Keratinocyte (primary cell): ENCODE results near the gene BAG1. TPM values are rescaled to one million over a fixed set of nuclear protein-coding genes. Genes with fewer than 3 reads are reported as not detected.

ENCODE experiments used
- DNase-seq: peaks from one replicate; pipeline ENCODE4 v3.0.0-alpha.2; 2011; ENCODE audit warnings: low read depth, missing footprints, low spot score
- FAIRE-seq: peaks from 2 replicates; lab custom pipeline; 2011; peaks lifted over from hg19 to GRCh38; lab: Jason Lieb, UNC
- H2AFZ ChIP-seq: 2 replicates; pipeline ENCODE4 v1.6.0; 2012; ENCODE audit warnings: low read length, control low read depth, inconsistent platforms; ENCODE audit not compliant: control insufficient read depth
- H3K27ac ChIP-seq: 2 replicates; pipeline ENCODE4 v1.5.1; 2011; ENCODE audit warnings: low read length; ENCODE audit not compliant: control insufficient read depth, insufficient read depth
- H3K27me3 ChIP-seq: 3 replicates; pipeline ENCODE4 v1.6.0; 2011; ENCODE audit warnings: low read length; ENCODE audit not compliant: control insufficient read depth, insufficient read depth; ENCODE audit errors: extremely low read depth
- H3K36me3 ChIP-seq, 2 experiments: 2 replicates in 1 of 2; 3 replicates in 1 of 2; pipeline ENCODE4 v1.5.1; 2011; ENCODE audit warnings: low read length in 2 of 2, mild to moderate bottlenecking in 1 of 2; ENCODE audit not compliant: control insufficient read depth in 2 of 2, insufficient read depth in 2 of 2; ENCODE audit errors: extremely low read depth in 1 of 2
- H3K4me1 ChIP-seq: 3 replicates; pipeline ENCODE4 v1.5.1; 2011; ENCODE audit warnings: low read length; ENCODE audit not compliant: control insufficient read depth, insufficient read depth; ENCODE audit errors: extremely low read depth
- H3K4me2 ChIP-seq: 3 replicates; pipeline ENCODE4 v1.6.0; 2011; ENCODE audit warnings: low read depth, low read length; ENCODE audit not compliant: control insufficient read depth, insufficient read depth; ENCODE audit errors: extremely low read depth
- H3K4me3 ChIP-seq, 3 experiments: fragments of 200-600 bp in 1 of 3; sonication (generic) in 1 of 3; 2 replicates in 2 of 3; 3 replicates in 1 of 3; pipeline ENCODE4 v1.5.1; 2011 to 2016; ENCODE audit warnings: low read length in 3 of 3, mild to moderate bottlenecking in 3 of 3, control low read depth in 2 of 3, inconsistent platforms in 1 of 3, low read depth in 1 of 3, mixed read lengths in 1 of 3, mixed run types in 1 of 3, moderate library complexity in 1 of 3; ENCODE audit not compliant: control insufficient read depth in 2 of 3, insufficient read depth in 2 of 3; ENCODE audit errors: extremely low read depth in 1 of 3
- H3K79me2 ChIP-seq: 2 replicates; pipeline ENCODE4 v1.6.0; 2012; ENCODE audit warnings: low read length; ENCODE audit not compliant: control insufficient read depth, insufficient read depth
- H3K9ac ChIP-seq: 3 replicates; pipeline ENCODE4 v1.6.0; 2011; ENCODE audit warnings: low read length; ENCODE audit not compliant: control insufficient read depth, insufficient read depth; ENCODE audit errors: extremely low read depth
- H3K9me1 ChIP-seq: 3 replicates; pipeline ENCODE4 v1.6.0; 2011; ENCODE audit warnings: low read length; ENCODE audit not compliant: control insufficient read depth, insufficient read depth; ENCODE audit errors: extremely low read depth
- H3K9me3 ChIP-seq: 2 replicates; pipeline ENCODE4 v1.5.1; 2012; ENCODE audit warnings: low read depth, low read length; ENCODE audit not compliant: control insufficient read depth
- H4K20me1 ChIP-seq: 3 replicates; pipeline ENCODE4 v1.6.0; 2011; ENCODE audit warnings: low read length; ENCODE audit not compliant: control insufficient read depth, insufficient read depth; ENCODE audit errors: extremely low read depth
- CTCF ChIP-seq, 3 experiments: IDR thresholded peaks in 1 of 3; conservative IDR thresholded peaks in 1 of 3; optimal IDR thresholded peaks in 1 of 3; 2 replicates in 2 of 3; 3 replicates in 1 of 3; pipeline versions ENCODE3 to v1.5.1; 2011; ENCODE audit warnings: low read length in 3 of 3, mild to moderate bottlenecking in 3 of 3, moderate library complexity in 2 of 3, control low read depth in 1 of 3, inconsistent platforms in 1 of 3; ENCODE audit not compliant: insufficient read depth in 2 of 3; ENCODE audit errors: extremely low read depth in 1 of 3
- EZH2 ChIP-seq: IDR thresholded peaks from one replicate; pipeline ENCODE4 v1.6.1; 2012; ENCODE audit warnings: inconsistent platforms, mild to moderate bottlenecking, low read length, moderate library complexity
- dilution Hi-C: fragments of 300-500 bp; cut with MboI; formaldehyde crosslinking; loops from one replicate; pipeline ENCODE4 v1.7.0; 2020; ENCODE audit warnings: low sequenced_read_pairs; ENCODE audit not compliant: extremely low pct_ligation_motif_present
- polyA plus RNA-seq, 5 experiments: library from polyadenylated mRNA; depleted of rRNA in 3 of 5; stranded (reverse) in 3 of 5; stranded (forward) in 1 of 5; unstranded in 1 of 5; fragments of >200 nt; gene quantifications; 1 replicate in 1 of 5; 2 replicates in 3 of 5; 3 replicates in 1 of 5; pipeline versions ENCODE4 v1.2.1 to v1.2.3, GENCODE V29; 2011 to 2012; ENCODE audit warnings: missing spikeins in 2 of 5, low read depth in 1 of 5, low replicate concordance in 1 of 5

BAG1 gene
- polyA plus RNA-seq, 1 donor (not counting 4 experiments of a cell fraction or from before 2014, with no cell fraction given) = 30.1 TPM

- Histone ChIP-seq H3K4me3 (no peak overlapping the region), H3K79me2 (no peaks in the 10 kb centered on the region), H2AFZ (no peak overlapping the region), H4K20me1 (no peaks in the 10 kb centered on the region), H3K27me3 (no peaks in the 10 kb centered on the region), H3K4me1 (peaks cover 52% of the 10 kb centered on the region), H3K4me2 (peak overlapping the region; percentile 4), H3K9me3 (no peaks in the 10 kb centered on the region), H3K36me3 (no peaks in the 10 kb centered on the region), H3K9me1 (no peaks in the 10 kb centered on the region), H3K9ac (no peak overlapping the region), H3K27ac (peak overlapping the region; percentile 48)
- dilution Hi-C loops = no loop called here
- TF ChIP-seq CTCF (optimal IDR thresholded peaks at IDR 0.05 in 1 of 3, IDR thresholded peaks at IDR 0.05 in 1 of 3, conservative IDR thresholded peaks at IDR 0.05 in 1 of 3; ENCODE audit: extremely low read depth in 1 of 3, insufficient read depth in 2 of 3, low read length in 3 of 3) = peak in 2 of 3 experiments; percentile 37 to 54
- TF ChIP-seq EZH2 = no peak
- DNase-seq (no peak), FAIRE-seq (peak; percentile 46)
Measured at GRCh38 chr9:33225319-33226147, 39.0 kb downstream of the BAG1 start.

- Histone ChIP-seq H3K9me1 (no peaks in the 10 kb centered on the region), H3K79me2 (no peaks in the 10 kb centered on the region), H3K27me3 (no peaks in the 10 kb centered on the region), H3K4me1 (peaks cover 35% of the 10 kb centered on the region), H3K4me3 (no peak overlapping the region), H3K4me2 (no peak overlapping the region), H3K9me3 (no peaks in the 10 kb centered on the region), H4K20me1 (no peaks in the 10 kb centered on the region), H3K9ac (no peak overlapping the region), H3K27ac (no peak overlapping the region), H3K36me3 (no peaks in the 10 kb centered on the region), H2AFZ (no peak overlapping the region)
- dilution Hi-C loops = no loop called here
- peak in 2 of 3 experiments; percentile 18 to 53 for TF ChIP-seq CTCF (optimal IDR thresholded peaks at IDR 0.05 in 1 of 3, IDR thresholded peaks at IDR 0.05 in 1 of 3, conservative IDR thresholded peaks at IDR 0.05 in 1 of 3; ENCODE audit: extremely low read depth in 1 of 3, insufficient read depth in 2 of 3, low read length in 3 of 3)
- TF ChIP-seq EZH2 = no peak
- FAIRE-seq (no peak), DNase-seq (no peak)
Measured at GRCh38 chr9:33223696-33224095, 40.8 kb downstream of the BAG1 start.
